Mesenteric fat pad (tissue), 1 donor: ENCODE results near the gene TNFRSF13B. TPM values are rescaled to one million over a fixed set of nuclear protein-coding genes. Genes with fewer than 3 reads are reported as not detected.

Source experiments
- total RNA-seq: library from RNA; stranded (reverse); fragmentation: NEBNext Ultra II Directional; extraction: Animal tissue kit (Norgen Biotek cat#: 25700); gene quantifications from one replicate; pipeline ENCODE4 v1.2.1, GENCODE V29; 2021
- donor health status: DM: yes; HTN: yes; CAD: no.

The TNFRSF13B gene
- total RNA-seq, 1 donor from 2014 or later: not detected

Other genes starting within 250 kb of the TNFRSF13B start
- gene MPRIP, start 70.3 kb upstream of the TNFRSF13B start, total RNA-seq: 293 TPM
- gene PLD6, start 234.2 kb upstream of the TNFRSF13B start, total RNA-seq: 12.4 TPM